Adrenal gland (tissue), 12 donors: Measurements from ENCODE around the gene ILF2. TPM values are rescaled to one million over a fixed set of nuclear protein-coding genes. Genes with fewer than 3 reads are reported as not detected.

Source experiments
- DNase-seq, 7 donors: peaks; one replicate each; pipeline ENCODE4 v3.0.0-alpha.2; 2019 to 2020
- H3K27ac ChIP-seq, 5 donors: fragments of 200-600 bp; sonication (generic) in 4 of 5; 1 replicate in 3 of 5; 2 replicates in 2 of 5; pipeline versions ENCODE4 v1.5.1 to v1.8.0; 2016 to 2020; ENCODE audit warnings: mild to moderate bottlenecking in 1 of 5
- H3K27me3 ChIP-seq: fragments of 200-600 bp; 2 replicates; pipeline ENCODE4 v1.8.0; 2021
- H3K36me3 ChIP-seq, 2 donors: fragments of 200-600 bp; replicated peaks in 1 of 2; 1 replicate in 1 of 2; 2 replicates in 1 of 2; pipeline versions ENCODE4 v1.5.1 to v1.8.0; 2018 to 2022
- H3K4me1 ChIP-seq, 2 donors: fragments of 200-600 bp; replicated peaks in 1 of 2; 1 replicate in 1 of 2; 2 replicates in 1 of 2; pipeline versions ENCODE4 v1.5.1 to v1.8.0; 2018 to 2021
- H3K4me3 ChIP-seq, 4 donors: fragments of 200-600 bp; sonication (generic) in 3 of 4; one replicate each; pipeline ENCODE4 v1.5.1; 2016 to 2018
- H3K9me3 ChIP-seq, 3 donors: fragments of 200-600 bp; sonication (generic) in 1 of 3; replicated peaks in 1 of 3; 1 replicate in 2 of 3; 2 replicates in 1 of 3; pipeline versions ENCODE4 v1.5.1 to v1.8.0; 2016 to 2021
- CTCF ChIP-seq, 6 experiments: fragments of 450-650 bp in 4 of 6; fragments of 200-600 bp in 2 of 6; sonication (generic) in 1 of 6; IDR thresholded peaks; 1 replicate in 5 of 6; 2 replicates in 1 of 6; pipeline versions ENCODE4 v1.5.1 to v1.8.0; 2016 to 2021; ENCODE audit warnings: antibody characterized with exemption in 6 of 6, mild to moderate bottlenecking in 2 of 6, moderate library complexity in 1 of 6
- POLR2A ChIP-seq, 2 donors: fragments of 450-650 bp; IDR thresholded peaks; one replicate each; pipeline ENCODE4 v1.6.1; 2017; ENCODE audit warnings: antibody characterized with exemption in 2 of 2, mild to moderate bottlenecking in 2 of 2, moderate library complexity in 1 of 2
- WGBS, 4 donors: extraction: QIAGEN DNeasy Blood & Tissue Kit in 2 of 4; methylation state at CpG; one replicate each; pipeline versions ENCODE4 v1.1.5 to v1.1.7; 2013 to 2017; 5-methylcytosine and 5-hydroxymethylcytosine counted together
- intact Hi-C, 2 donors: fragments of 100-400 bp; cut with DNase I; formaldehyde crosslinking; loops; one replicate each; pipeline versions ENCODE4 v1.14.1 to v1.15.0; 2022 to 2023
- polyA plus RNA-seq, 3 donors: library from polyadenylated mRNA; stranded (reverse); fragments of 200-250 nt in 2 of 3; fragments of 350-450 nt in 1 of 3; fragmentation: Illumina TruSeq in 1 of 3; extraction: RNeasy Lipid Tissue Mini Kit (QIAGEN cat#74804) in 1 of 3; gene quantifications; one replicate each; pipeline ENCODE4 v1.2.3, GENCODE V29; 2013 to 2014
- total RNA-seq, 9 donors: library from RNA; depleted of rRNA in 4 of 9; stranded (reverse); fragments of >200 nt in 4 of 9; fragments of 120-200 nt in 1 of 9; fragmentation: NEBNext Ultra II Directional in 1 of 9; extraction: Animal tissue kit (Norgen Biotek cat#: 25700) in 1 of 9; gene quantifications; one replicate each; pipeline versions ENCODE4 v1.1.0 to v1.2.4, GENCODE V29; 2013 to 2023
- donor health status: healthy with polysubstance abuse.
- donor health status: Bipolar disorder and iron deficiency.
- donor health status: DM: yes; HTN: yes; CAD: no.
- donor health status: DM: no; HTN: no; CAD: no.
- donor health status: DM: no; HTN: no; CAD: no.
- donor health status: DM: yes; HTN: yes; CAD: no.

ILF2 gene
- total and polyA plus RNA-seq, 12 donors: 42.2 to 397 (median 105) TPM

GRCh38 chr1:153685544-153686340 lies 14.9 kb upstream of the ILF2 start:
- no peak for DNase-seq
- intact Hi-C loops: loop anchor here in 1 of 2 donors (10.0 kb wide), 1 partner anchor 299 kb away; the partner anchor contains the start of gene RAB13

GRCh38 chr1:153684892-153685291 lies 14.1 kb upstream of the ILF2 start:
- Histone ChIP-seq H3K27ac (peak overlapping the region in 2 of 5 donors; percentile 41 to 71), H3K36me3 (no peaks in the 10 kb centered on the region), H3K27me3 (no peaks in the 10 kb centered on the region), H3K4me1 (peaks cover 0 to 4% of the 10 kb centered on the region in 2 donors), H3K4me3 (peak overlapping the region in 1 of 4 donors; percentile 35), H3K9me3 (no peaks in the 10 kb centered on the region)
- TF ChIP-seq CTCF (IDR thresholded peaks at IDR 0.05) (no peak), POLR2A (IDR thresholded peaks at IDR 0.05) (peak in 1 of 2 donors; percentile 11)
- intact Hi-C loops: loop anchor here (5.0 to 10.0 kb wide), 3 partner anchors 67 to 300 kb away; partner anchors contain the start of gene RAB13 (in 1 of the 2)
- 35 to 59% (median 45%) methylated on average over 11 to 12 of the region's 12 CpGs for WGBS, 4 donors
- peak in 5 of 7 donors; percentile 43 to 65 (median 56) for DNase-seq

More at GRCh38 chr1:153685544-153686340, 14.9 kb upstream of the ILF2 start:
- Histone ChIP-seq H3K9me3 (no peaks in the 10 kb centered on the region), H3K27ac (peak overlapping the region in 2 of 5 donors; percentile 41 to 71), H3K36me3 (no peaks in the 10 kb centered on the region), H3K4me1 (peaks cover 0 to 4% of the 10 kb centered on the region in 2 donors), H3K4me3 (no peak overlapping the region), H3K27me3 (no peaks in the 10 kb centered on the region)
- 87 to 92% (median 89%) methylated on average over 11 of the region's 11 CpGs for WGBS, 4 donors
- no peak for TF ChIP-seq POLR2A (IDR thresholded peaks at IDR 0.05)
- no peak for TF ChIP-seq CTCF (IDR thresholded peaks at IDR 0.05)

GRCh38 chr1:153683854-153684253 lies 13.1 kb upstream of the ILF2 start:
- 84 to 89% (median 86%) methylated on average over 5 of the region's 5 CpGs for whole genome bisulfite sequencing, 4 donors
- Histone ChIP-seq H3K27ac (no peak overlapping the region), H3K4me3 (no peak overlapping the region), H3K4me1 (peaks cover 9 to 15% of the 10 kb centered on the region in 2 donors), H3K27me3 (no peaks in the 10 kb centered on the region), H3K9me3 (no peaks in the 10 kb centered on the region), H3K36me3 (no peaks in the 10 kb centered on the region)
- no peak for TF ChIP-seq CTCF (IDR thresholded peaks at IDR 0.05)
- TF ChIP-seq POLR2A (IDR thresholded peaks at IDR 0.05): no peak
- no peak for DNase-seq
- intact Hi-C loops: loop anchor here (5.0 to 10.0 kb wide), 3 partner anchors 68 to 301 kb away; partner anchors contain the start of gene RAB13 (in 1 of the 2)

GRCh38 chr1:153682730-153683129 lies 11.9 kb upstream of the ILF2 start:
- TF ChIP-seq CTCF (IDR thresholded peaks at IDR 0.05): no peak
- no peak for TF ChIP-seq POLR2A (IDR thresholded peaks at IDR 0.05)
- no peaks in the 10 kb centered on the region for H3K27me3 ChIP-seq
- no peaks in the 10 kb centered on the region for H3K9me3 ChIP-seq
- 90 to 95% (median 93%) methylated on average over 4 to 7 of the region's 7 CpGs for WGBS, 4 donors
- DNase-seq: no peak
- H3K4me3 ChIP-seq: no peak overlapping the region
- H3K4me1 ChIP-seq: peaks cover 20 to 24% of the 10 kb centered on the region in 2 donors
- H3K27ac ChIP-seq: no peak overlapping the region
- H3K36me3 ChIP-seq: no peaks in the 10 kb centered on the region
- intact Hi-C loops: loop anchor here (5.0 to 10.0 kb wide), 3 partner anchors 70 to 302 kb away; partner anchors contain the start of gene RAB13 (in 1 of the 2)
